Astrocyte of the spinal cord (primary cell): ENCODE results near the gene MAP2K6.

Experiments
- DNase-seq: peaks from one replicate; pipeline ENCODE4 v3.0.0; 2011; ENCODE audit warnings: low read depth, low spot score
- H3K4me3 ChIP-seq: 2 replicates; pipeline ENCODE4 v1.5.1; 2011; ENCODE audit warnings: low read depth, mild to moderate bottlenecking, low read length, moderate library complexity
- CTCF ChIP-seq: IDR thresholded peaks from 2 replicates; pipeline ENCODE4 v1.5.1; 2012; ENCODE audit warnings: low read depth, mild to moderate bottlenecking, low read length, inconsistent platforms
- in situ Hi-C: cut with HindIII; loops from 2 replicates; pipeline ENCODE4 v1.10.0; 2017; ENCODE audit warnings: low sequenced_read_pairs

The MAP2K6 gene

GRCh38 chr17:69574257-69575197 lies 160.0 kb downstream of the MAP2K6 start:
- peak; percentile 74 for DNase-seq
- in situ Hi-C loops: no loop called here
- TF ChIP-seq CTCF: no peak
- no peak overlapping the region for H3K4me3 ChIP-seq

DNA sequence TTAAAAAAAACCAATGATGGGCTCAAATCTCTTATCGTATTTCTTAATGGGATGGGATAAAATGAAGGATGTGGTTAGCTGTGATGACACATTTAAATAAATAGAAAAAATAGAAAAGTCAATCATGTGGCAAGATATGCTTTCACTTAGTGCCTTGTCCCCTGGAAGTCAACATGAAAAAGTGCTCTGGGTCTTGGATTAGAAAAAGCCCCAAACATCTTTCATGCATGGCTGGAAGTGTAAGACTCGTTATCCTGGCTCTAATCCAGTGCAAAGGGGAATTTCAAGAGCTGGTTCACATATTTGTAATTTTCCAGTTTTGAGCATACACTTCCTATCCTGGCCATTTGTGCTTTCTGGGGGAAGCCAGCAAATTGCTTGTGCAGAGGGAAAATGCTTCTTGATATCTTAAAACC lies 160.9 kb downstream of the MAP2K6 start:
- in situ Hi-C loops: no loop called here
- TF ChIP-seq CTCF: no peak
- DNase-seq: peak; percentile 86
- no peak overlapping the region for H3K4me3 ChIP-seq

GRCh38 chr17:69577098-69577497 lies 162.6 kb downstream of the MAP2K6 start:
- no peak overlapping the region for H3K4me3 ChIP-seq
- TF ChIP-seq CTCF: no peak
- in situ Hi-C loops: no loop called here
- no peak for DNase-seq

GRCh38 chr17:69578385-69578936 lies 164.0 kb downstream of the MAP2K6 start:
- no peak for DNase-seq
- in situ Hi-C loops: no loop called here
- no peak overlapping the region for H3K4me3 ChIP-seq
- no peak for TF ChIP-seq CTCF

DNA sequence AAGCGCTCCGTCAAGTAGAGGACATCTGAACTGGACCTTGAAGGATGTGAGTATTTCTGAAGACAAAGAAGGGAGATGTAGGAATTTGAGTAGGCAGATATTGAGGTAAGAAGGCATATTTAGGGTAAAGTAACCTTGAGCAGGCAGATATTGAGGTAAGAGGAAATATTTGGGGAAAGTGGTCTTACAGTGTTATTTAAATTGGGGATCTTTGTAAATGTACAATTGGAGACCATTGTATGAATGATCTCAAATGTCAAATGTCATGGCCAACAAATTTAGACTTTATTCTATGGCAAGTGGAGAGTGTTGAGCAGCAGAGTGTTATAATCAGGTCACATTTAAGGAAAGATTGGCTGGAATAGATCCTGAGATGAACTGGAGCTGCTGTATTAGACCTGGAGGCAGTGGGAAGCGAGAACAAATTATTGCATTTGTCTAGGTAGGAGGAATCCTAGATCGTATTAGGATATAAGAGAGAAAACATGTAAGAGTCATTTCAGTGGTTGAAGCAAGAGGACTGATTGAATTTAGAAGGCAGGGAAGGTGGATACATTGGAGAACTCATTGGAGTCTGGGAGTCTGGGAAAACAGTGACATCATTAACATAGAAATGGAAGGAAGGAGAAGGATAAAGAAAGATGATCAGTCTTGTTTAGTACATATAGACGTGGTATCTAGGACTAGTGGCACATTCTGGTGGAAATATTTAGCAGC lies 165.6 kb downstream of the MAP2K6 start:
- in situ Hi-C loops: no loop called here
- no peak for TF ChIP-seq CTCF
- no peak overlapping the region for H3K4me3 ChIP-seq
- no peak for DNase-seq

DNA sequence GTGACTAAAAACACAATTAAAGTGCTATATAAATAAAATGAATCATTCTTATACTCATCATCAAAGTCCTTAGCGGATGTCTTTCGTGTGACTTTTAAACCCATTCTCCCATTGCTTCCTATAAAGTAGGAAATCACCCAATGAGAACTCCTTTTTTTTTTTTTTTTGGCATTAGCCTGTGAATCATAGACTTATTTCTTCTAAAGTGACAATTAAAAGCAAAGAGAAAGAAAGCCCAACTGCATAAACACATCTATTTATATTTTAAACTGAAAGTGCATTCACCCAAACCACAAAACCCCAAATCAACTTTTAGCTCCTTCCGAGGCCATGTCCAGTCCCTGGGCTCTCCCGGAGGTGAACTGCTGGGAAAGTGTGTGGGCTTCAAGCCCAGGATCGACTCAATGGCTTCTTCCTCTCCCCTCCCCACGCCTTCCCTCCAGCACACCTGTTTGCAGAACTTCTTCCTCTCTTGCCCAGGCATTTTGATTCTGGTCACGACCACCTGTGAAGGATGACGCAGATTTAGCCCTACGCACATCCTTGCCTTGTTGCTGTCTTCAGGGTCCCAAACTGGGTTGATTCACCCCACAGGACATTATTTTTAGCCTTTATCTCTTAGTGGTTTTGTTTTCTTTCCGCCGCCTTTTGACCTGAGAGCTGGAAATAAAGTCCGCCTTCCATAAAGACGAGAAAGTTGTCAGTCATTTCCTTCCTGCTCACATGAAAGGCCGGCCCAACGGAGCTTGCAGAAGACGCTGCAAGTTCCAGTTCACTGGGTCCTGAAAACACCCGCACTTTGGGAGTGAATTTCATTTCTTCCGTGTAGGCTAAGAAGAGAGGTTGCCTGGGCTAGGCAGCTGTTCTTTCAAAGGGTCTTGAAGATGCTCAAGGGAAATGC lies 166.8 kb downstream of the MAP2K6 start:
- DNase-seq: peak; percentile 51
- H3K4me3 ChIP-seq: no peak overlapping the region
- TF ChIP-seq CTCF: no peak
- in situ Hi-C loops: no loop called here
